Measurements from ENCODE around the gene KLHL5. TPM values are rescaled to one million over a fixed set of nuclear protein-coding genes. Genes with fewer than 3 reads are reported as not detected.
A peak's percentile ranks its signal among the peaks of the same experiment; 100 is the strongest.

The KLHL5 gene
- total RNA-seq, 2 donors from 2014 or later = 25.1 to 41.1 TPM

- Histone ChIP-seq H3K4me3 (ENCODE audit: low read length) (no peak within 1 kb of the TSS), H3K4me1 (ENCODE audit: control insufficient read depth, insufficient read depth, low read length) (no peaks in the 10 kb centered on the region), H3K36me3 (ENCODE audit: control insufficient read depth, insufficient read depth, low read length) (no peaks in the 10 kb centered on the region), H3K27ac (ENCODE audit: low read depth, low read length) (no peak within 1 kb of the TSS), H3K27me3 (ENCODE audit: control insufficient read depth, insufficient read depth, low read length, poor library complexity, severe bottlenecking) (no peaks in the 10 kb centered on the region), H3K9me3 (ENCODE audit: control insufficient read depth, low read length) (no peaks in the 10 kb centered on the region), H3K9ac (ENCODE audit: extremely low read depth, low read length, poor library complexity, severe bottlenecking) (no peak within 1 kb of the TSS)
- no peak for DNase-seq
- Mint-ChIP-seq H3K27ac (no peak within 1 kb of the TSS), H3K9me3 (no peaks in the 10 kb centered on the region), H3K36me3 (ENCODE audit: low read depth) (no peaks in the 10 kb centered on the region), H3K4me1 (no peaks in the 10 kb centered on the region), H3K4me3 (no peak within 1 kb of the TSS), H3K27me3 (ENCODE audit: insufficient read depth) (no peaks in the 10 kb centered on the region)
- TF ChIP-seq CTCF (conservative IDR thresholded peaks at IDR 0.05) = no peak
- 79 to 93% methylated on average over 2 to 5 of the region's 5 CpGs for whole genome bisulfite sequencing, 2 experiments (ENCODE audit: insufficient coverage in 1 of 2, insufficient read length in 1 of 2)
Observed at GRCh38 chr4:39032218-39033085, 29.6 kb upstream of the KLHL5 start, which contains the start of gene TMEM156. TSS of gene TMEM156 (minus strand) at chr4:39032409. CDS start at chr4:39032313, 96 bp downstream.

GRCh38 chr4:39036172-39036571, 25.9 kb upstream of the KLHL5 start:
- H3K36me3 Mint-ChIP-seq (ENCODE audit: low read depth) = no peaks in the 10 kb centered on the region
- H3K9me3 ChIP-seq (ENCODE audit: control insufficient read depth, low read length) = no peaks in the 10 kb centered on the region
- 93 to 94% methylated on average over 3 to 7 of the region's 7 CpGs for WGBS, 2 experiments (ENCODE audit: insufficient coverage in 1 of 2, insufficient read length in 1 of 2)
- H3K27ac ChIP-seq (ENCODE audit: low read depth, low read length) = no peak overlapping the region
- TF ChIP-seq CTCF (conservative IDR thresholded peaks at IDR 0.05) = no peak
- H3K36me3 ChIP-seq (ENCODE audit: control insufficient read depth, insufficient read depth, low read length) = no peaks in the 10 kb centered on the region
- no peak overlapping the region for H3K9ac ChIP-seq (ENCODE audit: extremely low read depth, low read length, poor library complexity, severe bottlenecking)
- H3K27me3 Mint-ChIP-seq (ENCODE audit: insufficient read depth) = no peaks in the 10 kb centered on the region
- no peaks in the 10 kb centered on the region for H3K4me1 Mint-ChIP-seq
- no peaks in the 10 kb centered on the region for H3K27me3 ChIP-seq (ENCODE audit: control insufficient read depth, insufficient read depth, low read length, poor library complexity, severe bottlenecking)
- no peak overlapping the region for H3K4me3 Mint-ChIP-seq
- no peak for DNase-seq
- no peak overlapping the region for H3K4me3 ChIP-seq (ENCODE audit: low read length)
- no peaks in the 10 kb centered on the region for H3K4me1 ChIP-seq (ENCODE audit: control insufficient read depth, insufficient read depth, low read length)
- H3K27ac Mint-ChIP-seq = no peak overlapping the region
- H3K9me3 Mint-ChIP-seq = no peaks in the 10 kb centered on the region

GRCh38 chr4:39037491-39037825, 24.6 kb upstream of the KLHL5 start:
- Histone ChIP-seq H3K36me3 (ENCODE audit: control insufficient read depth, insufficient read depth, low read length) (no peaks in the 10 kb centered on the region), H3K27ac (ENCODE audit: low read depth, low read length) (peak overlapping the region; percentile 51), H3K4me1 (ENCODE audit: control insufficient read depth, insufficient read depth, low read length) (no peaks in the 10 kb centered on the region), H3K9ac (ENCODE audit: extremely low read depth, low read length, poor library complexity, severe bottlenecking) (no peak overlapping the region), H3K4me3 (ENCODE audit: low read length) (no peak overlapping the region), H3K9me3 (ENCODE audit: control insufficient read depth, low read length) (no peaks in the 10 kb centered on the region), H3K27me3 (ENCODE audit: control insufficient read depth, insufficient read depth, low read length, poor library complexity, severe bottlenecking) (no peaks in the 10 kb centered on the region)
- Mint-ChIP-seq H3K4me3 (no peak overlapping the region), H3K9me3 (no peaks in the 10 kb centered on the region), H3K27ac (no peak overlapping the region), H3K4me1 (peaks cover 3% of the 10 kb centered on the region), H3K27me3 (ENCODE audit: insufficient read depth) (no peaks in the 10 kb centered on the region), H3K36me3 (ENCODE audit: low read depth) (no peaks in the 10 kb centered on the region)
- DNase-seq = no peak
- no peak for TF ChIP-seq CTCF (conservative IDR thresholded peaks at IDR 0.05)
- 86 to 100% methylated on average over 1 to 4 of the region's 4 CpGs for WGBS, 2 experiments (ENCODE audit: insufficient coverage in 1 of 2, insufficient read length in 1 of 2)
